ENCODE data around the gene WDR43. TPM values are rescaled to one million over a fixed set of nuclear protein-coding genes. Genes with fewer than 3 reads are reported as not detected.

The WDR43 gene
- total RNA-seq (10 to 100 TPM; 62.4 to 73.2 TPM), total RNA-seq (58.8 to 727 (median 125) reads per million in 172 experiments)
- 24.2 TPM for polyA plus RNA-seq (2013, experiment 1 of 2)
- polyA plus RNA-seq (2013, experiment 2 of 2), result 28.5 TPM

GRCh38 chr2:28894470-28895188, at the start of gene WDR43:
Gene WDR43 (plus strand): TSS chr2:28894667. CDS start chr2:28894699, 32 bp downstream.
- peak within 1 kb of the TSS; percentile 55 to 59 for H3K27ac ChIP-seq (ENCODE audit: low read depth in 1 of 2, low read length in 2 of 2)
- ChIA-PET POLR2A (interaction anchor here (0.6 to 4.0 kb wide), 18 partner anchors 8 to 1252 kb away, joined by 3 to 128 read pairs (median 4); partner anchors contain the start of genes CLIP4, PPP1CB, TRMT61B and YPEL5), CTCF (interaction anchor here (2.4 kb wide), 1 partner anchor 328 kb away, joined by 14 read pairs; no protein-coding TSS in a partner anchor)
- Mint-ChIP-seq H3K27ac (peak within 1 kb of the TSS; percentile 91), H3K27me3 (no peaks in the 10 kb centered on the region), H3K9me3 (no peaks in the 10 kb centered on the region), H3K36me3 (ENCODE audit: low read depth) (peaks cover 10% of the 10 kb centered on the region), H3K4me3 (peak within 1 kb of the TSS; percentile 97), H3K4me1 (ENCODE audit: low read depth) (peaks cover 49% of the 10 kb centered on the region)
- TF ChIP-seq CTCF (IDR thresholded peaks at IDR 0.05), result no peak
- intact Hi-C loops (cut with DNase I, micrococcal nuclease), result loop anchor here (1.0 to 10.0 kb wide), 8 partner anchors 24 to 330 kb away; partner anchors contain the start of genes TRMT61B (in 2 of the 2), CLIP4 (in 1 of the 2) and SPDYA (in 1 of the 2)
- H3K4me3 ChIP-seq (ENCODE audit: low read length), result peak within 1 kb of the TSS; percentile 89
- DNase-seq, result peak; percentile 90 to 99 (median 97)
- H3K36me3 ChIP-seq (ENCODE audit: insufficient read depth, low read length), result no peaks in the 10 kb centered on the region
- H3K4me1 ChIP-seq (ENCODE audit: insufficient read depth, low read length), result peaks cover 24% of the 10 kb centered on the region
- H3K27me3 ChIP-seq (ENCODE audit: control insufficient read depth in 1 of 2, insufficient read depth in 2 of 2, low read length in 2 of 2), result no peaks in the 10 kb centered on the region
- peak; percentile 97 for ATAC-seq (ENCODE audit: poor library complexity)
- no peaks in the 10 kb centered on the region for H3K9me3 ChIP-seq (ENCODE audit: control insufficient read depth in 1 of 2, insufficient read depth in 1 of 2, low read length in 2 of 2)

DNA sequence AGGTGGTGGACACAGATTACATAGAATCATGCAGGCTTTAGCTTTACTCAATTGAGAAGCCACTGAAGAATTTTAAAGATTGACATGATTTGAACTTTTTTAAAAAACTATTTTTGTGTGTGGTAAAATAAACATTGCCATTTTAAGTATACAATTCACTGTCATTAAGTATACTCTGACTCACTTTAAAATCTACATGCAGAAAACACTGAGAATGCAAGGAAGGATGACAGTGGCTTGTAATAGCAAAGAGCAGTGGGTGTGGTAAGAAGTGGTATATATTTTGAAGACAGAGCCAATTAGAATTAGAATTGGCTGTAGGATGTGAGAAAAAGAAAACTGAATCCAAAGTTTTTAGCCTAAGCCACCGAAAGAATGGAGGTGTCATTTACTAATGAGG, 39.3 kb upstream of the WDR43 start:
- no peak overlapping the region for H3K4me3 Mint-ChIP-seq
- no peak overlapping the region for H3K27ac Mint-ChIP-seq
- Histone ChIP-seq H3K9me3 (ENCODE audit: control insufficient read depth in 1 of 2, insufficient read depth in 1 of 2, low read length in 2 of 2) (no peaks in the 10 kb centered on the region), H3K4me1 (ENCODE audit: insufficient read depth, low read length) (no peaks in the 10 kb centered on the region), H3K27ac (ENCODE audit: low read depth in 1 of 2, low read length in 2 of 2) (no peak overlapping the region), H3K4me3 (ENCODE audit: low read length) (no peak overlapping the region), H3K36me3 (ENCODE audit: insufficient read depth, low read length) (peaks cover 6% of the 10 kb centered on the region), H3K27me3 (ENCODE audit: control insufficient read depth in 1 of 2, insufficient read depth in 2 of 2, low read length in 2 of 2) (no peaks in the 10 kb centered on the region)
- ChIA-PET POLR2A (no interaction called here), CTCF (no interaction called here)
- no peaks in the 10 kb centered on the region for H3K27me3 Mint-ChIP-seq
- ATAC-seq (ENCODE audit: poor library complexity) (no peak), DNase-seq (no peak)
- no peaks in the 10 kb centered on the region for H3K9me3 Mint-ChIP-seq
- no peak for TF ChIP-seq CTCF (IDR thresholded peaks at IDR 0.05)
- intact Hi-C loops (cut with DNase I, micrococcal nuclease), result no loop called here
- peaks cover 39% of the 10 kb centered on the region for H3K36me3 Mint-ChIP-seq (ENCODE audit: low read depth)
- no peaks in the 10 kb centered on the region for H3K4me1 Mint-ChIP-seq (ENCODE audit: low read depth)

- Mint-ChIP-seq H3K36me3 (ENCODE audit: low read depth) (peaks cover 47% of the 10 kb centered on the region), H3K27ac (no peak overlapping the region), H3K9me3 (no peaks in the 10 kb centered on the region), H3K27me3 (no peaks in the 10 kb centered on the region), H3K4me3 (no peak overlapping the region), H3K4me1 (ENCODE audit: low read depth) (no peaks in the 10 kb centered on the region)
- H3K4me1 ChIP-seq (ENCODE audit: insufficient read depth, low read length), result no peaks in the 10 kb centered on the region
- ATAC-seq (ENCODE audit: poor library complexity) (no peak), DNase-seq (no peak)
- H3K36me3 ChIP-seq (ENCODE audit: insufficient read depth, low read length), result peaks cover 14% of the 10 kb centered on the region
- ChIA-PET POLR2A (no interaction called here), CTCF (no interaction called here)
- H3K4me3 ChIP-seq (ENCODE audit: low read length), result no peak overlapping the region
- no peak for TF ChIP-seq CTCF (IDR thresholded peaks at IDR 0.05)
- no peaks in the 10 kb centered on the region for H3K9me3 ChIP-seq (ENCODE audit: control insufficient read depth in 1 of 2, insufficient read depth in 1 of 2, low read length in 2 of 2)
- no peak overlapping the region for H3K27ac ChIP-seq (ENCODE audit: low read depth in 1 of 2, low read length in 2 of 2)
- no peaks in the 10 kb centered on the region for H3K27me3 ChIP-seq (ENCODE audit: control insufficient read depth in 1 of 2, insufficient read depth in 2 of 2, low read length in 2 of 2)
- intact Hi-C loops (cut with DNase I, micrococcal nuclease), result no loop called here
Measured at GRCh38 chr2:28855977-28856376, 38.5 kb upstream of the WDR43 start.
